ENCODE measurements around the gene SLC25A41. TPM values are rescaled to one million over a fixed set of nuclear protein-coding genes. Genes with fewer than 3 reads are reported as not detected.

The SLC25A41 gene
- total and polyA plus RNA-seq, 2 of the 13 experiments (the other 11 are each of a cell fraction or from before 2014, with no cell fraction given), result 0.33 to 0.95 TPM

- no peak for TF ChIP-seq PREB (CRISPR knock-in tag; IDR thresholded peaks at IDR 0.05)
- TF ChIP-seq GTF3A (CRISPR knock-in tag; conservative IDR thresholded peaks at IDR 0.05), result no peak
- no peak for TF ChIP-seq THAP7 (CRISPR knock-in tag; IDR thresholded peaks at IDR 0.05)
- no peak for TF ChIP-seq ZSCAN5A (CRISPR knock-in tag; IDR thresholded peaks at IDR 0.05; ENCODE audit: borderline replicate concordance)
- no peak; the same call in 1 of the 2 replicates for TF ChIP-seq ZNF225 (CRISPR knock-in tag; IDR thresholded peaks at IDR 0.05)
- TF ChIP-seq ZNF260 (CRISPR knock-in tag; IDR thresholded peaks at IDR 0.05; ENCODE audit: borderline replicate concordance, low read depth), result no peak
- TF ChIP-seq MTF2 (CRISPR knock-in tag; IDR thresholded peaks at IDR 0.05; ENCODE audit: borderline replicate concordance), result no peak
- TF ChIP-seq PCBP1 (IDR thresholded peaks at IDR 0.05; ENCODE audit: borderline replicate concordance, low read depth, low read length), result peak; percentile 89; the same call in 1 of the 2 replicates
- TF ChIP-seq TCF7 (IDR thresholded peaks at IDR 0.05; ENCODE audit: low read depth), result no peak
- no peak for TF ChIP-seq CEBPZ (IDR thresholded peaks at IDR 0.05; ENCODE audit: low read length)
- no peak for TF ChIP-seq ZFP37 (CRISPR knock-in tag; IDR thresholded peaks at IDR 0.05; ENCODE audit: borderline replicate concordance)
- no peak for TF ChIP-seq KAT2B (IDR thresholded peaks at IDR 0.05; ENCODE audit: borderline replicate concordance, low read depth, low read length)
- TF ChIP-seq IKZF4 (CRISPR knock-in tag; IDR thresholded peaks at IDR 0.05; ENCODE audit: borderline replicate concordance, low read depth, not compliant biosample characterization), result no peak
- no peak for TF ChIP-seq ZFP36L2 (CRISPR knock-in tag; IDR thresholded peaks at IDR 0.05)
- peak; percentile 60; the same call in 1 of the 2 replicates for TF ChIP-seq NRL (CRISPR knock-in tag; IDR thresholded peaks at IDR 0.05; ENCODE audit: borderline replicate concordance)
- no peak for TF ChIP-seq ZNF101 (CRISPR knock-in tag; IDR thresholded peaks at IDR 0.05; ENCODE audit: borderline replicate concordance, low read depth)
- no peak for TF ChIP-seq AKAP8 (CRISPR knock-in tag; IDR thresholded peaks at IDR 0.05)
- TF ChIP-seq ZNF230 (CRISPR knock-in tag; IDR thresholded peaks at IDR 0.05), result no peak
- TF ChIP-seq SALL2 (CRISPR knock-in tag; IDR thresholded peaks at IDR 0.05), result peak; percentile 60; the same call in 1 of the 2 replicates
- TF ChIP-seq ZNF691 (CRISPR knock-in tag; IDR thresholded peaks at IDR 0.05; ENCODE audit: borderline replicate concordance, low read depth), result no peak; the same call in 1 of the 2 replicates
- no peak for TF ChIP-seq ZSCAN25 (CRISPR knock-in tag; IDR thresholded peaks at IDR 0.05)
Observed at GRCh38 chr19:6464070-6464873, 30.7 kb upstream of the SLC25A41 start, which contains the start of gene CRB3 (continued).

Measured in HepG2 (cell line).